ENCODE results near the gene PPIA. TPM values are rescaled to one million over a fixed set of nuclear protein-coding genes. Genes with fewer than 3 reads are reported as not detected.

Gene PPIA
- total RNA-seq = 1,265 and 1,344 TPM in 2 replicates
- long read RNA-seq, transcript PPIA-201 (6 exons, 818 nt) = minor isoform, 8 of 1,240 reads
- long read RNA-seq, transcript PPIA-208 (6 exons, 907 nt) = minor isoform, 8 of 1,240 reads
- long read RNA-seq, transcript PPIA-204 (5 exons, 2,238 nt) = major isoform, 1,192 of 1,240 reads
- long read RNA-seq, partial matches to known transcripts = 14 of 1,240 reads
- long read RNA-seq, other reads (novel, unspliced or antisense) = 17 of 1,240 reads

GRCh38 chr7:44796504-44797328, at the start of gene PPIA:
Gene PPIA (plus strand): TSS chr7:44796681. CDS start chr7:44796725, 44 bp downstream.
- H3K36me3 Mint-ChIP-seq (ENCODE audit: unreplicated experiment) = peaks cover 25% of the 10 kb centered on the region
- peak within 1 kb of the TSS; percentile 91 for H3K4me3 Mint-ChIP-seq (ENCODE audit: unreplicated experiment)
- TF ChIP-seq CTCF (IDR thresholded peaks at IDR 0.05) = no peak
- peak within 1 kb of the TSS; percentile 92 for H3K27ac Mint-ChIP-seq (ENCODE audit: unreplicated experiment)
- H3K27me3 Mint-ChIP-seq (ENCODE audit: unreplicated experiment) = no peaks in the 10 kb centered on the region
- DNase-seq (ENCODE audit: extremely low spot score, unreplicated experiment) = peak; percentile 99
- H3K4me1 Mint-ChIP-seq (ENCODE audit: unreplicated experiment) = peaks cover 45% of the 10 kb centered on the region
- H3K9me3 Mint-ChIP-seq (ENCODE audit: unreplicated experiment) = no peaks in the 10 kb centered on the region

DNA sequence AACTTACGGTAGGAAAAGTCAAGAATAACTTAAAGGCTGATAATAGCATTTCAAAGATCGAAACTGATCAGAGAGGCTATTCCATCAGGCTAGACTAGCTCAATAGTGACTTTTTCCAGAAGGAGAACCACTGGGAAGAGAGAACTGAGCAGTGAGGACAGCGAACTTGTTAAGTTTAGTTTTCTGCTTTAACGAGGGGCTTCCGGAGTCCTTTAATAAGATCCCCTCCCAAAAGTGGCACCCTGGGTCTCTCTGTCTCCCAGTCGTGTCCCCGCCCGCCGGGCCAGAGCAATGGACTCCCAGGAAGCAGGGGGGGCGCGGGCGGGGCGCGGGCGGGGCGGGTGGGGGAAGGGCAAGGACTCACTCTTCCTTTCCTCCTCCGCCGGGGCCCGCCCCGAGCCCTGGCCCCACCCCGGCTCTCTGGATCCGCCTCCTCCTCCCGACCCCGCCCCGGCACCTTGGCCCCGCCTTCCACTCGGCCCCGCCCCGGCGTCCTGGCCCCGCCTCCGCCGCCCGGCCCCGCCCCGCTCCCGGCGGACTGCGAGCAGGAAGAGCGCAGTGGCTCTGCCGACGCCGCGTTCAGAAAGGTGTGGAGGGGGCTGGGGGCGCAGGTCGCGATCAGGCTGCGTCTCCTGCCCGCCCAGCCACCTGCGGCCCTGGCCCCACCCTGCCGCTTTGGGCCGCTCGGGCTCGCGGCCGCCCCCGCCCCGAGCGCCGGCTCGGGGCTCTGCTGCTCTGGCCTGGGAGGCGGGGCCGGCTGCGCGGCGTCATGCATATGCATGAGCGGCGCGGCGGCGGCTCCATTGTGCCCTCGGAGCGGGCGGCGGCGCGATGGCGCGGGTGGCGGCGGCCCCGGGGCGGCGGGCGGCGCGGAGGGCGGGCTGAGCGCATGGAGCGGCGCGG, 48.2 kb upstream of the PPIA start, which contains the start of gene ZMIZ2:
TSS of gene ZMIZ2 (plus strand) at position 803 of the 903 bp plus-strand sequence. CDS start 7,403 bp downstream, outside the sequence.
- DNase-seq (ENCODE audit: extremely low spot score, unreplicated experiment) = peak; percentile 98
- H3K27me3 Mint-ChIP-seq (ENCODE audit: unreplicated experiment) = no peaks in the 10 kb centered on the region
- H3K36me3 Mint-ChIP-seq (ENCODE audit: unreplicated experiment) = peaks cover 6% of the 10 kb centered on the region
- peaks cover 28% of the 10 kb centered on the region for H3K4me1 Mint-ChIP-seq (ENCODE audit: unreplicated experiment)
- peak within 1 kb of the TSS; percentile 78 for H3K4me3 Mint-ChIP-seq (ENCODE audit: unreplicated experiment)
- no peaks in the 10 kb centered on the region for H3K9me3 Mint-ChIP-seq (ENCODE audit: unreplicated experiment)
- H3K27ac Mint-ChIP-seq (ENCODE audit: unreplicated experiment) = peak within 1 kb of the TSS; percentile 90
- TF ChIP-seq CTCF (IDR thresholded peaks at IDR 0.05) = no peak

GRCh38 chr7:44748948-44749731, 47.3 kb upstream of the PPIA start:
- Mint-ChIP-seq H3K27me3 (ENCODE audit: unreplicated experiment) (no peaks in the 10 kb centered on the region), H3K9me3 (ENCODE audit: unreplicated experiment) (no peaks in the 10 kb centered on the region), H3K4me1 (ENCODE audit: unreplicated experiment) (peaks cover 28% of the 10 kb centered on the region), H3K4me3 (ENCODE audit: unreplicated experiment) (peak overlapping the region; percentile 78), H3K36me3 (ENCODE audit: unreplicated experiment) (peaks cover 6% of the 10 kb centered on the region), H3K27ac (ENCODE audit: unreplicated experiment) (peak overlapping the region; percentile 43)
- no peak for TF ChIP-seq CTCF (IDR thresholded peaks at IDR 0.05)
- no peak for DNase-seq (ENCODE audit: extremely low spot score, unreplicated experiment)

DNA sequence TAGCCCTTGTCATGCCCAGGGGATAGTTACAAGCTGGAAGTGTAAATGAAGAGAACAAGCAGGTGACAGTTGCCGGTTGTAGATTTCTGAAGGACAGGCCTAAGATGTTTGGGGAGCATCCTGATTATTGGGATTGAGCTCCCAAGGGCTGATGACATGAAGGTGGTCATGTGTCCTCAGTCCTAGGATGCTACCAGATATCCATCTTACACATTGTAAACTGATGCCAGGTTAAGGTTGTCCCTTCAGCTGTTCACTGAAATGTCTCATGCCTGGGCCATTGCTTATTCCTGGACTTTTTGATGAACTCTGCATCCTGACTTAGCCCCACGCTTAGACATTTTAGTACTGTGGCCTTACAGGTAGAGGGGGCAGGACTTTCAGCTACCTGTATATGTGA, 46.5 kb upstream of the PPIA start:
- H3K4me1 Mint-ChIP-seq (ENCODE audit: unreplicated experiment) = peaks cover 28% of the 10 kb centered on the region
- TF ChIP-seq CTCF (IDR thresholded peaks at IDR 0.05) = no peak
- DNase-seq (ENCODE audit: extremely low spot score, unreplicated experiment) = no peak
- H3K9me3 Mint-ChIP-seq (ENCODE audit: unreplicated experiment) = no peaks in the 10 kb centered on the region
- H3K27ac Mint-ChIP-seq (ENCODE audit: unreplicated experiment) = peak overlapping the region; percentile 38
- H3K36me3 Mint-ChIP-seq (ENCODE audit: unreplicated experiment) = peaks cover 6% of the 10 kb centered on the region
- no peaks in the 10 kb centered on the region for H3K27me3 Mint-ChIP-seq (ENCODE audit: unreplicated experiment)
- H3K4me3 Mint-ChIP-seq (ENCODE audit: unreplicated experiment) = peak overlapping the region; percentile 78

Measured in osteocyte (in vitro differentiated cells).